ENCODE results near the gene E2F4. TPM values are rescaled to one million over a fixed set of nuclear protein-coding genes. Genes with fewer than 3 reads are reported as not detected.

E2F4 gene
- total RNA-seq, 1 experiment from 2014 or later: 114 TPM

DNA sequence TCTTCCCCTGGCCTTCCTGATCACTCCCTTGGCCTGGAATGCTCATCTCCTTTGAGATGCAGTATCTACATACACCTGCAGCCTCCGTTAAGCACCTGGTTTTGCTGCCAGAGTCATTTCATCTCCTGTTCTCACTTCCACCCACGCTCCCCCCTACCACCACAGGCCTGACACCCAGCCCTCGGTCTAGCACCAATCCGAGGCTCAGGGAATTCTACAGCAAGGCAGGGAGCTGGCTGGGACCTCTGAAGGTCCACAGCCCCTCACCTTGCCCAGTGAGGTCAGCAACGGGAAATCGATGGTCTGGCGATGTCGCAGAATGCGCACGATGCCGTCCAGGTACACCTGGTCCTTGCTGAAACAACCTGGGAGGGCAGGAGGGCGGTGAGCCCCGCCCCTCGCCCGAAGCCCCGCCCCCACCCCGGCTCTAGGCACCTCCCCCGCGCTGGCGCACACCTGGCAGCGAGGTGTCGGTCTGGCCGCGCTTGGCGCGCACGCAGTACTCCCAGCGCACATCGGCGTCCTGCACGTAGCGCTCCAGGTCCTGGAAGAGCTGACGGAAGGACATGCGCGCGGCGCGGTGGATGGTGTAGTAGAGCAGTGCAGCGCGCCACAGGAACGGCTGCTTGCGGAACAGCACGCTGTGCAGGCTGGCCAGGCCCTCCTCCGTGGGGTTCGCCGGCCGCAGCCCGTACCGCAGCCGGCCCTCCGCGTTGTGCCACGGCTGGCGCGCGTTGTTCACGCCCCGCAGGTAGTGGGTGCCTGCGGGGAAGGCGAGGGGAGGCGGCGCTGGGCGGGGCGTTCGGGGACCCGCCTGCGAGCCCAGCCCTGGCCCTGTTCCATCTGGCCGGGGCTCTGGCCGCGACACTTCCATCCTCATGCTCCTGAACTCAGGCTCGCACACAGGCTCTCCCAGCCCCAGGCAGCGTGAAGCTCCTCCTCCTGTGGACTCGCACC lies 13.9 kb upstream of the E2F4 start:
- Histone ChIP-seq H3K4me1 (ENCODE audit: control insufficient read depth in 1 of 2, insufficient read depth in 2 of 2, low read length in 2 of 2) (peaks cover 48 to 78% of the 10 kb centered on the region in 2 experiments), H3K9me2 (ENCODE audit: insufficient read depth) (no peaks in the 10 kb centered on the region), H2AFZ (ENCODE audit: low read depth, low read length, poor library complexity, severe bottlenecking) (no peak overlapping the region), H3K27ac (ENCODE audit: low read depth, low read length) (peak overlapping the region; percentile 95), H3K9me3 (ENCODE audit: control insufficient read depth in 1 of 2, insufficient read depth in 1 of 2, low read depth in 1 of 2, low read length in 2 of 2) (no peaks in the 10 kb centered on the region), H3K79me2 (ENCODE audit: insufficient read depth, low read length) (peaks cover 9% of the 10 kb centered on the region), H3K36me3 (ENCODE audit: control insufficient read depth in 1 of 2, insufficient read depth in 2 of 2, low read length in 2 of 2) (0 out of 4 replicates have a peak, but pooled peaks cover 0 to 6% of the 10 kb centered on the region in 2 experiments), H4K20me1 (ENCODE audit: insufficient read depth) (no peaks in the 10 kb centered on the region), H3K27me3 (ENCODE audit: insufficient read depth, low read length) (no peaks in the 10 kb centered on the region), H3K4me2 (ENCODE audit: low read length) (peak overlapping the region; percentile 93), H3K9ac (ENCODE audit: low read length) (peak overlapping the region; percentile 77), H3K4me3 (replicated peaks in 1 of 2; ENCODE audit: low read depth in 1 of 2, low read length in 2 of 2) (peak overlapping the region; percentile 46 to 67)
- ChIA-PET CTCF (interaction anchor here (0.7 to 3.4 kb wide), 7 partner anchors 8 to 235 kb away, joined by 3 to 14 read pairs (median 5); partner anchors contain the start of genes ELMO3 and NOL3), RAD21 (ENCODE audit: low non-redundant PET in 1 of 2, low total read pairs in 2 of 2, uncharacterized antibody in 2 of 2, unreplicated experiment in 2 of 2) (interaction anchor here in 1 of 2 experiments (0.6 kb wide), 1 partner anchor 208 kb away, joined by 3 read pairs; no protein-coding TSS in a partner anchor), POLR2A (interaction anchor here (0.6 to 1.4 kb wide), 6 partner anchors 8 to 275 kb away, joined by 3 to 5 read pairs (median 3); partner anchors contain the start of genes FHOD1 and NOL3)
- BruUV-seq (replicated peaks): no TSS peak
- ATAC-seq: peak; percentile 79
- TF ChIP-seq SRF (IDR thresholded peaks at IDR 0.05; ENCODE audit: low read depth) (no peak), EGR1 (IDR thresholded peaks at IDR 0.05; ENCODE audit: low read depth) (no peak), YY1 (IDR thresholded peaks at IDR 0.05; ENCODE audit: extremely low read depth, insufficient replicate concordance, low read depth, low read length) (peak; percentile 50), ZNF274 (IDR thresholded peaks at IDR 0.05; ENCODE audit: low read depth, low read length) (no peak), POLR2A (IDR thresholded peaks at IDR 0.05; ENCODE audit: borderline replicate concordance, extremely low read depth, insufficient read depth, insufficient read length) (peak; percentile 82), EZH2 (IDR thresholded peaks at IDR 0.05) (no peak), JUND (IDR thresholded peaks at IDR 0.05) (no peak), ZFX (IDR thresholded peaks at IDR 0.05) (peak; percentile 56; the same call in 1 of the 2 replicates), ELF1 (IDR thresholded peaks at IDR 0.05; ENCODE audit: borderline replicate concordance, low read depth) (no peak), RAD21 (IDR thresholded peaks at IDR 0.05; ENCODE audit: low read depth) (no peak), CEBPB (IDR thresholded peaks at IDR 0.05; ENCODE audit: low read depth) (no peak), TCF7L2 (IDR thresholded peaks at IDR 0.05; ENCODE audit: borderline replicate concordance, extremely low read depth, insufficient read depth, insufficient read length) (no peak), EZH2phosphoT487 (IDR thresholded peaks at IDR 0.05; ENCODE audit: borderline replicate concordance) (no peak), POLR2AphosphoS5 (IDR thresholded peaks at IDR 0.05; ENCODE audit: low read depth, low read length) (peak; percentile 95), SP1 (IDR thresholded peaks at IDR 0.05; ENCODE audit: low read depth) (no peak), FOSL1 (IDR thresholded peaks at IDR 0.05; ENCODE audit: low read depth) (no peak)
- TF ChIP-seq, protein P1, sequence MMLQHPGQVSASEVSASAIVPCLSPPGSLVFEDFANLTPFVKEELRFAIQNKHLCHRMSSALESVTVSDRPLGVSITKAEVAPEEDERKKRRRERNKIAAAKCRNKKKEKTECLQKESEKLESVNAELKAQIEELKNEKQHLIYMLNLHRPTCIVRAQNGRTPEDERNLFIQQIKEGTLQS (IDR thresholded peaks at IDR 0.05): no peak
- TF ChIP-seq, protein P2, sequence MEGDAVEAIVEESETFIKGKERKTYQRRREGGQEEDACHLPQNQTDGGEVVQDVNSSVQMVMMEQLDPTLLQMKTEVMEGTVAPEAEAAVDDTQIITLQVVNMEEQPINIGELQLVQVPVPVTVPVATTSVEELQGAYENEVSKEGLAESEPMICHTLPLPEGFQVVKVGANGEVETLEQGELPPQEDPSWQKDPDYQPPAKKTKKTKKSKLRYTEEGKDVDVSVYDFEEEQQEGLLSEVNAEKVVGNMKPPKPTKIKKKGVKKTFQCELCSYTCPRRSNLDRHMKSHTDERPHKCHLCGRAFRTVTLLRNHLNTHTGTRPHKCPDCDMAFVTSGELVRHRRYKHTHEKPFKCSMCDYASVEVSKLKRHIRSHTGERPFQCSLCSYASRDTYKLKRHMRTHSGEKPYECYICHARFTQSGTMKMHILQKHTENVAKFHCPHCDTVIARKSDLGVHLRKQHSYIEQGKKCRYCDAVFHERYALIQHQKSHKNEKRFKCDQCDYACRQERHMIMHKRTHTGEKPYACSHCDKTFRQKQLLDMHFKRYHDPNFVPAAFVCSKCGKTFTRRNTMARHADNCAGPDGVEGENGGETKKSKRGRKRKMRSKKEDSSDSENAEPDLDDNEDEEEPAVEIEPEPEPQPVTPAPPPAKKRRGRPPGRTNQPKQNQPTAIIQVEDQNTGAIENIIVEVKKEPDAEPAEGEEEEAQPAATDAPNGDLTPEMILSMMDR (IDR thresholded peaks at IDR 0.05 in 2 of 3, conservative IDR thresholded peaks at IDR 0.05 in 1 of 3; ENCODE audit: borderline replicate concordance in 1 of 3, insufficient read depth in 1 of 3, low read depth in 2 of 3, low read length in 2 of 3): 0 out of 6 replicates have a peak, but pooled peaks of 1 of the 3 experiments have one; percentile 6
- TF ChIP-seq, protein P3, sequence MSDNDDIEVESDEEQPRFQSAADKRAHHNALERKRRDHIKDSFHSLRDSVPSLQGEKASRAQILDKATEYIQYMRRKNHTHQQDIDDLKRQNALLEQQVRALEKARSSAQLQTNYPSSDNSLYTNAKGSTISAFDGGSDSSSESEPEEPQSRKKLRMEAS (IDR thresholded peaks at IDR 0.05): no peak
- TF ChIP-seq, protein P4, sequence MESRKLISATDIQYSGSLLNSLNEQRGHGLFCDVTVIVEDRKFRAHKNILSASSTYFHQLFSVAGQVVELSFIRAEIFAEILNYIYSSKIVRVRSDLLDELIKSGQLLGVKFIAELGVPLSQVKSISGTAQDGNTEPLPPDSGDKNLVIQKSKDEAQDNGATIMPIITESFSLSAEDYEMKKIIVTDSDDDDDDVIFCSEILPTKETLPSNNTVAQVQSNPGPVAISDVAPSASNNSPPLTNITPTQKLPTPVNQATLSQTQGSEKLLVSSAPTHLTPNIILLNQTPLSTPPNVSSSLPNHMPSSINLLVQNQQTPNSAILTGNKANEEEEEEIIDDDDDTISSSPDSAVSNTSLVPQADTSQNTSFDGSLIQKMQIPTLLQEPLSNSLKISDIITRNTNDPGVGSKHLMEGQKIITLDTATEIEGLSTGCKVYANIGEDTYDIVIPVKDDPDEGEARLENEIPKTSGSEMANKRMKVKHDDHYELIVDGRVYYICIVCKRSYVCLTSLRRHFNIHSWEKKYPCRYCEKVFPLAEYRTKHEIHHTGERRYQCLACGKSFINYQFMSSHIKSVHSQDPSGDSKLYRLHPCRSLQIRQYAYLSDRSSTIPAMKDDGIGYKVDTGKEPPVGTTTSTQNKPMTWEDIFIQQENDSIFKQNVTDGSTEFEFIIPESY (IDR thresholded peaks at IDR 0.05; ENCODE audit: extremely low read depth, insufficient replicate concordance, low read length): peak; percentile 43
- DNase-seq (ENCODE audit: low read depth, low spot score): peak; percentile 93
- intact Hi-C loops (cut with micrococcal nuclease): no loop called here

Measured in HCT116 (cell line).